ENCODE data around the gene CD84.

- TF ChIP-seq REST (IDR thresholded peaks at IDR 0.05; ENCODE audit: insufficient read depth in 1 of 2, low read depth in 2 of 2, low read length in 2 of 2) (no peak), FOXP2 (optimal IDR thresholded peaks at IDR 0.05; ENCODE audit: borderline replicate concordance, extremely low read depth, extremely low read length, insufficient read depth) (no peak), POLR2AphosphoS5 (IDR thresholded peaks at IDR 0.05; ENCODE audit: low read depth, low read length) (no peak), TAF1 (IDR thresholded peaks at IDR 0.05; ENCODE audit: borderline replicate concordance, insufficient read depth, low read length) (no peak), SIN3A (IDR thresholded peaks at IDR 0.05; ENCODE audit: borderline replicate concordance, insufficient read depth, low read length) (no peak)
Observed at GRCh38 chr1:160576390-160576789, 2.9 kb downstream of the CD84 start.
